Smooth muscle cell (in vitro differentiated cells): ENCODE measurements around the gene TMEM121B. TPM values are rescaled to one million over a fixed set of nuclear protein-coding genes. Genes with fewer than 3 reads are reported as not detected.

Experiments
- DNase-seq: peaks from one replicate; lab custom pipeline; 2025; ENCODE audit not compliant: unreplicated experiment; lab: John Stamatoyannopoulos, UW
- H2AFZ ChIP-seq: fragments of 200-600 bp; sonication (generic); 2 replicates; pipeline ENCODE4 v1.6.0; 2016; ENCODE audit warnings: antibody characterized with exemption, low read depth, mild to moderate bottlenecking
- H3F3A ChIP-seq: fragments of 200-600 bp; sonication (generic); 2 replicates; pipeline ENCODE4 v1.6.0; 2017; ENCODE audit warnings: antibody characterized with exemption, low read depth
- H3K27ac ChIP-seq: fragments of 200-600 bp; sonication (generic); 2 replicates; pipeline ENCODE4 v1.5.1; 2016; ENCODE audit warnings: low read depth, mild to moderate bottlenecking
- H3K27me3 ChIP-seq: fragments of 200-600 bp; sonication (generic); 2 replicates; pipeline ENCODE4 v1.6.1; 2016; ENCODE audit warnings: low read depth, mild to moderate bottlenecking
- H3K36me3 ChIP-seq: fragments of 200-600 bp; sonication (generic); 2 replicates; pipeline ENCODE4 v1.5.1; 2016; ENCODE audit warnings: low read depth
- H3K4me1 ChIP-seq: fragments of 200-600 bp; sonication (generic); 2 replicates; pipeline ENCODE4 v1.5.1; 2016; ENCODE audit warnings: low read depth
- H3K4me2 ChIP-seq: fragments of 200-600 bp; sonication (generic); 2 replicates; pipeline ENCODE4 v1.6.0; 2016; ENCODE audit warnings: mild to moderate bottlenecking
- H3K4me3 ChIP-seq: fragments of 200-600 bp; sonication (generic); 2 replicates; pipeline ENCODE4 v1.5.1; 2016; ENCODE audit warnings: mild to moderate bottlenecking
- H3K79me2 ChIP-seq: fragments of 200-600 bp; sonication (generic); 2 replicates; pipeline ENCODE4 v1.6.0; 2016; ENCODE audit warnings: low read depth, mild to moderate bottlenecking
- H3K9ac ChIP-seq: fragments of 200-600 bp; sonication (generic); 2 replicates; pipeline ENCODE4 v1.6.0; 2016; ENCODE audit warnings: low read depth
- H3K9me3 ChIP-seq: fragments of 200-600 bp; sonication (generic); replicated peaks from 2 replicates; pipeline ENCODE4 v1.5.1; 2016; ENCODE audit warnings: low read depth
- H4K20me1 ChIP-seq: fragments of 200-600 bp; sonication (generic); 2 replicates; pipeline ENCODE4 v1.6.0; 2016; ENCODE audit warnings: low read depth
- CTCF ChIP-seq: fragments of 200-600 bp; sonication (generic); IDR thresholded peaks from 2 replicates; pipeline ENCODE4 v1.5.1; 2017; ENCODE audit warnings: borderline replicate concordance, mild to moderate bottlenecking, antibody characterized with exemption; ENCODE audit not compliant: insufficient read depth, poor library complexity, severe bottlenecking
- WGBS: methylation state at CpG from one replicate; pipeline ENCODE4 v1.1.7; 2016; ENCODE audit warnings: low lambda C conversion rate; 5-methylcytosine and 5-hydroxymethylcytosine counted together
- polyA plus RNA-seq: library from polyadenylated mRNA; unstranded; fragments of >200 nt; fragmentation: Nextera tagmentation; extraction: Ambion mirVana; gene quantifications from 2 replicates; pipeline ENCODE4 v1.2.1, GENCODE V29; 2016
- total RNA-seq: library from RNA; depleted of rRNA; stranded (reverse); fragments of >200 nt; gene quantifications from 2 replicates; pipeline ENCODE4 v1.2.3, GENCODE V29; 2014

The TMEM121B gene
- total and polyA plus RNA-seq, 2 experiments from 2014 or later = 0.09 to 0.15 TPM

DNA sequence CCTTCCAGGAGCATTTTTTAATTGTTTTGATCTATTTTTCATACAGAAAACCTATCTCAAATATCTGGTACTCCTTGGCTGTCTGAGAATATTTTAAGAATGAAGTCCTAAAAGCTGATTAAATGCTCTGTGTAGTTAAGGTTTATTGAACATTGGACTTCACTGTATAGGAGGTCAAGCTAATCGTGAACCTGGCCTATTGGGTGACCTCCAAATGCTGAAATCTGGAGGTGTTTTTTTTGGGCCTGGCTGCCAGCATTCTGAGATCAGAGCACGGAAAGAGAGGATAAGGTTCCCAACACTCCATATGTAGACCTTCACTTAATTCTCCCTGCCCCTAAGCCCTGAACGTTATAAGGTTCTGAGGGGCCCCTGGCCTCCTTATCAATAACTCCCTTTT, 28.1 kb downstream of the TMEM121B start:
- no peaks in the 10 kb centered on the region for H3K4me1 ChIP-seq
- H3K4me2 ChIP-seq = no peak overlapping the region
- 90% methylated on average over 3 of the region's 3 CpGs for WGBS
- H2AFZ ChIP-seq = no peak overlapping the region
- no peak for TF ChIP-seq CTCF
- no peaks in the 10 kb centered on the region for H3K9me3 ChIP-seq
- no peaks in the 10 kb centered on the region for H3K27me3 ChIP-seq
- H3K4me3 ChIP-seq = no peak overlapping the region
- no peaks in the 10 kb centered on the region for H3K36me3 ChIP-seq
- peaks cover 4% of the 10 kb centered on the region for H3K79me2 ChIP-seq
- DNase-seq = no peak
- H3K9ac ChIP-seq = no peak overlapping the region
- H3K27ac ChIP-seq = no peak overlapping the region
- H4K20me1 ChIP-seq = peaks cover 86% of the 10 kb centered on the region
- no peaks in the 10 kb centered on the region for H3F3A ChIP-seq

GRCh38 chr22:17091851-17092250, 29.3 kb downstream of the TMEM121B start:
- Histone ChIP-seq H3K9ac (no peak overlapping the region), H3F3A (no peaks in the 10 kb centered on the region), H3K27me3 (no peaks in the 10 kb centered on the region), H3K36me3 (no peaks in the 10 kb centered on the region), H3K9me3 (no peaks in the 10 kb centered on the region), H3K27ac (no peak overlapping the region), H3K79me2 (peaks cover 4% of the 10 kb centered on the region), H2AFZ (no peak overlapping the region), H3K4me3 (no peak overlapping the region), H3K4me1 (no peaks in the 10 kb centered on the region), H3K4me2 (no peak overlapping the region), H4K20me1 (peaks cover 95% of the 10 kb centered on the region)
- TF ChIP-seq CTCF = no peak
- no peak for DNase-seq
- 72% methylated on average over 4 of the region's 4 CpGs for whole genome bisulfite sequencing

DNA sequence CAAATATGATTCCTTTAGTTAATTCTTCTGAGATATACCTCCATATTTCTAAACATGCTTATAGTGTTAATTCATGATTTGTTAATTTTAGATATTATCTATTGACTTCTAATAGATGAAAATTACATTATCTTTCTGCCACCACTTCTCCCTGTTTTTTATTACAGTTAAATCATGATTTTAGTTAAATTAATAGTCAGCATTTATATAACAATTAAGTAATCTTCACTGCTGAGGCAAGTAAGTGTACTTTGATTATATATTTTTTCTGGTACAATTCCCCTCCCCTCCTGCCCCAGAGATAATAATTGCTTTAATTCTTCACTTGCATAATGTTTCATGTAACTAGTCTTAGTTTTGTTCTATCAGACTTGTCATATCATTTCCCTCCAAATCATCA, 30.6 kb downstream of the TMEM121B start:
- TF ChIP-seq CTCF = no peak
- peaks cover 92% of the 10 kb centered on the region for H4K20me1 ChIP-seq
- H3K4me1 ChIP-seq = no peaks in the 10 kb centered on the region
- H3K36me3 ChIP-seq = no peaks in the 10 kb centered on the region
- no peak overlapping the region for H2AFZ ChIP-seq
- no peak overlapping the region for H3K4me3 ChIP-seq
- H3K4me2 ChIP-seq = no peak overlapping the region
- H3F3A ChIP-seq = no peaks in the 10 kb centered on the region
- no peaks in the 10 kb centered on the region for H3K27me3 ChIP-seq
- no peaks in the 10 kb centered on the region for H3K9me3 ChIP-seq
- no peak for DNase-seq
- no peak overlapping the region for H3K9ac ChIP-seq
- no peak overlapping the region for H3K27ac ChIP-seq
- peaks cover 4% of the 10 kb centered on the region for H3K79me2 ChIP-seq

DNA sequence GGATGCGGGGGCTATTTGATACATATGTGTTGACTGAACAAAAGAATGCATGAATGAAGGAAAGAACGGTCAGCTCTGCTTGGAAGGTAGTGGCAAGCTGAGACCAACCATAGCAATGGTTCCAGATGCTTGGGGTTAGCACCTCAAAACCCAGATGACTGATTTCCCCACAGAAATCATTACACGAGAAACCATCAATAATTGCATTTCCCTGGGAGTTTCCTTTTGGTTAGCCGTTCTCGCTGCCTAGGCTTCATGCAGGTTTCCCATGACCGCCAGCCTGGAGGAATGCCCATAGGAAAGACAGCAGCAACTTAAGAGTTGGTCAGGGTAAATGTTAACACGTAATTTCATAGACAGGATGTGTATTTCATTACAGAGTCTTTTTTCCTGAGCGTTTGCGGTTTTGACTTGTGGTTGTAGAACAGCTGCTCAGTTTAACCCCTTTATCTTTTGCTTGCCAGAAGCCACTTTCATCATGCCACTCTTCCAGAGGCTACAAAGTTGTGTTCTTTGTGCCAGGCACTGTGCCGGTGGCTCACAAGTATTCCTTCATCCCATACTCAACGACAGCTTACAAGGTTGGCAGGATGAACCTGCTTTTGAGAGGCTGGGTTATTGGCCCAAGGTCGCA, 33.5 kb downstream of the TMEM121B start:
- Histone ChIP-seq H4K20me1 (peaks cover 65% of the 10 kb centered on the region), H3F3A (no peaks in the 10 kb centered on the region), H3K36me3 (no peaks in the 10 kb centered on the region), H3K4me1 (no peaks in the 10 kb centered on the region), H2AFZ (no peak overlapping the region), H3K79me2 (peaks cover 4% of the 10 kb centered on the region), H3K4me2 (no peak overlapping the region), H3K9ac (no peak overlapping the region), H3K27ac (no peak overlapping the region), H3K4me3 (no peak overlapping the region), H3K27me3 (no peaks in the 10 kb centered on the region), H3K9me3 (no peaks in the 10 kb centered on the region)
- WGBS = 93% methylated on average over 12 of the region's 12 CpGs
- TF ChIP-seq CTCF = no peak
- DNase-seq = no peak
